Upper lobe of left lung (tissue), 6 donors: Measurements from ENCODE around the gene TNFRSF12A. TPM values are rescaled to one million over a fixed set of nuclear protein-coding genes. Genes with fewer than 3 reads are reported as not detected.
A peak's percentile ranks its signal among the peaks of the same experiment; 100 is the strongest.
"Not testable (repeated sequence)": the region's sequence is repeated elsewhere in the genome, so short reads cannot be mapped to it uniquely, and the experiment has no call there.

Source experiments
- ATAC-seq, 2 donors: fragments of 200-7000 bp; cut with Tn5 transposase; one replicate each; pipeline ENCODE4 v1.9.1; 2022; ENCODE audit warnings: mild to moderate bottlenecking in 2 of 2, moderate library complexity in 2 of 2; ENCODE audit not compliant: low FRiP score in 2 of 2
- DNase-seq, 2 donors: peaks; one replicate each; pipeline ENCODE4 v3.0.0-alpha.2; 2019 to 2020
- H3K27ac ChIP-seq, 4 donors: fragments of 200-600 bp; sonication (generic); one replicate each; pipeline ENCODE4 v1.5.1; 2016 to 2019
- H3K27me3 ChIP-seq, 4 donors: fragments of 200-600 bp; sonication (generic); one replicate each; pipeline ENCODE4 v1.5.1; 2017 to 2019
- H3K36me3 ChIP-seq, 4 donors: fragments of 200-600 bp; sonication (generic); one replicate each; pipeline ENCODE4 v1.5.1; 2016 to 2019
- H3K4me1 ChIP-seq, 4 donors: fragments of 200-600 bp; sonication (generic); one replicate each; pipeline ENCODE4 v1.5.1; 2018 to 2019
- H3K4me3 ChIP-seq, 4 donors: fragments of 200-600 bp; sonication (generic); one replicate each; pipeline ENCODE4 v1.5.1; 2017 to 2019; ENCODE audit warnings: mild to moderate bottlenecking in 2 of 4, moderate library complexity in 1 of 4
- H3K9me3 ChIP-seq, 4 donors: fragments of 200-600 bp; sonication (generic); one replicate each; pipeline ENCODE4 v1.5.1; 2018 to 2019
- EP300 ChIP-seq, 4 donors: sonication (generic); formaldehyde crosslinking; IDR thresholded peaks; one replicate each; pipeline ENCODE4 v1.5.1; 2017; ENCODE audit warnings: antibody characterized with exemption in 4 of 4, control low read depth in 2 of 4
- POLR2A ChIP-seq, 4 donors: fragments of 450-650 bp; IDR thresholded peaks; one replicate each; pipeline ENCODE4 v1.5.1; 2016 to 2017; ENCODE audit warnings: antibody characterized with exemption in 4 of 4, mild to moderate bottlenecking in 2 of 4
- POLR2AphosphoS5 ChIP-seq, 2 donors: sonication (generic); formaldehyde crosslinking; IDR thresholded peaks; one replicate each; pipeline ENCODE4 v1.5.1; 2017; ENCODE audit warnings: antibody characterized with exemption in 2 of 2
- WGBS, 2 donors: methylation state at CpG; one replicate each; pipeline ENCODE4 v1.1.5; 2017 to 2018; 5-methylcytosine and 5-hydroxymethylcytosine counted together
- total RNA-seq, 6 donors: library from RNA; depleted of rRNA in 4 of 6; stranded (reverse); fragments of >200 nt in 4 of 6; gene quantifications; one replicate each; pipeline versions ENCODE4 v1.1.0 to v1.2.1, GENCODE V29; 2016 to 2021
- TF ChIP-seq, protein P1 (sequence below), 6 experiments: fragments of 450-650 bp in 4 of 6; fragments of 200-600 bp in 2 of 6; sonication (generic) in 2 of 6; IDR thresholded peaks; one replicate each; pipeline ENCODE4 v1.5.1; 2016 to 2019; ENCODE audit warnings: antibody characterized with exemption in 6 of 6
- donor health status: DM: no; HTN: no; CAD: no; lungs with moderate emphysema.
- donor health status: DM: no; HTN: yes; CAD: no; lungs with severe emphysema.

TNFRSF12A gene
- total RNA-seq, 6 donors from 2014 or later: 37.7 to 431 (median 76.5) TPM

DNA sequence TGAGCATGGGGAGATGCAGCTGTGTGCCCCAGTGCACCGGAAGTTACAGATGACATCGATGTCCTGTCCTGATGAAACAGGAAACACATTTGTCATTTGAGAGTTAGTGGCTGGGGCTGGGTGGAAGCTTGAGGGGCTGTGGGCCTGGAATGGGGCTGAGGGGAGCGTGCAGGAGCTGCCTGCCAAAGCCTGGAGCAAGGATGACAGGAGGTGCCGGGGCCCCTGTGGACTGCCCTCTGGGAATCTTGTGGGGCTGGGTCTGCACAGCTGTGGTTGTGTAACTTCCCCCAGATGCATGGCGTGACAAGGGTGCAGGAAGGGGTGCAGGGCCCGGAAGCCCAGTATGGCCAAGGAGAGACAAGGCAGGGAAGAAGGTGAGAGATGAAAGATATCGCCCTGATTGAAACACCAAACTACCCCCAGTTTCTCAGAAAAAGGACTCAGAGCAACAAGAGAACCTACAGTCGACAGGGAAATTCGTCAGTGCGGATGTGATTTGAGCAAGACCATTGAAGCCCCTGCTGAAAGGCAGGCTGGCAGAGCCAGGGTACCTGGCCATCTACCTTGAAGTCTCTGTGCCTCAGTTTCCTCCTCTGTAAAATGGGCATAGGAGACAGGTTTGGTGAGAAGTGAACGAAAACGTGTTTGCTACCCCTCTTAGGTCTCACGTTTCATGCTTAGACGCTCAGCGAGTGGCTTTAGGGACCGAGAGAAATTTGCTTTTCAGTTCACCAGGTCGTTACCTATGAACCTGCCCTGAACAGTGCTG lies 35.0 kb downstream of the TNFRSF12A start:
- H3K27me3 ChIP-seq: no peaks in the 10 kb centered on the region
- no peaks in the 10 kb centered on the region for H3K36me3 ChIP-seq
- 63 to 72% methylated on average over 16 to 17 of the region's 17 CpGs for WGBS, 2 donors
- H3K9me3 ChIP-seq: no peaks in the 10 kb centered on the region
- peak overlapping the region in 3 of 4 donors; percentile 10 to 67 (median 61) for H3K27ac ChIP-seq
- ATAC-seq (no peak), DNase-seq (peak in 1 of 2 donors; percentile 45)
- TF ChIP-seq, protein P1, sequence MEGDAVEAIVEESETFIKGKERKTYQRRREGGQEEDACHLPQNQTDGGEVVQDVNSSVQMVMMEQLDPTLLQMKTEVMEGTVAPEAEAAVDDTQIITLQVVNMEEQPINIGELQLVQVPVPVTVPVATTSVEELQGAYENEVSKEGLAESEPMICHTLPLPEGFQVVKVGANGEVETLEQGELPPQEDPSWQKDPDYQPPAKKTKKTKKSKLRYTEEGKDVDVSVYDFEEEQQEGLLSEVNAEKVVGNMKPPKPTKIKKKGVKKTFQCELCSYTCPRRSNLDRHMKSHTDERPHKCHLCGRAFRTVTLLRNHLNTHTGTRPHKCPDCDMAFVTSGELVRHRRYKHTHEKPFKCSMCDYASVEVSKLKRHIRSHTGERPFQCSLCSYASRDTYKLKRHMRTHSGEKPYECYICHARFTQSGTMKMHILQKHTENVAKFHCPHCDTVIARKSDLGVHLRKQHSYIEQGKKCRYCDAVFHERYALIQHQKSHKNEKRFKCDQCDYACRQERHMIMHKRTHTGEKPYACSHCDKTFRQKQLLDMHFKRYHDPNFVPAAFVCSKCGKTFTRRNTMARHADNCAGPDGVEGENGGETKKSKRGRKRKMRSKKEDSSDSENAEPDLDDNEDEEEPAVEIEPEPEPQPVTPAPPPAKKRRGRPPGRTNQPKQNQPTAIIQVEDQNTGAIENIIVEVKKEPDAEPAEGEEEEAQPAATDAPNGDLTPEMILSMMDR (IDR thresholded peaks at IDR 0.05): no peak
- TF ChIP-seq POLR2AphosphoS5 (IDR thresholded peaks at IDR 0.05) (no peak), POLR2A (IDR thresholded peaks at IDR 0.05) (no peak), EP300 (IDR thresholded peaks at IDR 0.05) (no peak)
- peaks cover 15 to 40% (median 24%) of the 10 kb centered on the region in 4 donors for H3K4me1 ChIP-seq
- H3K4me3 ChIP-seq: no peak overlapping the region

GRCh38 chr16:3055734-3056115 lies 35.6 kb downstream of the TNFRSF12A start:
- not testable (repeated sequence) for H3K4me3 ChIP-seq, ATAC-seq, H3K9me3 ChIP-seq, H3K36me3 ChIP-seq, DNase-seq, H3K27me3 ChIP-seq
- WGBS, 2 donors: 78 to 79% methylated on average over 8 to 9 of the region's 9 CpGs
- Histone ChIP-seq H3K4me1 (peaks cover 20 to 40% (median 27%) of the 10 kb centered on the region in 4 donors), H3K27ac (peak overlapping the region in 3 of 4 donors; percentile 10 to 67 (median 61))

- H3K4me1 ChIP-seq: peaks cover 20 to 40% (median 27%) of the 10 kb centered on the region in 4 donors
- no peak for TF ChIP-seq EP300 (IDR thresholded peaks at IDR 0.05)
- TF ChIP-seq POLR2A (IDR thresholded peaks at IDR 0.05): no peak
- no peak for TF ChIP-seq POLR2AphosphoS5 (IDR thresholded peaks at IDR 0.05)
- TF ChIP-seq, protein P1 (IDR thresholded peaks at IDR 0.05): no peak
- no peaks in the 10 kb centered on the region for H3K27me3 ChIP-seq
- no peak overlapping the region for H3K4me3 ChIP-seq
- H3K27ac ChIP-seq: peak overlapping the region in 1 of 4 donors; percentile 67
- no peak for DNase-seq
- H3K9me3 ChIP-seq: no peaks in the 10 kb centered on the region
- no peak for ATAC-seq
- H3K36me3 ChIP-seq: no peaks in the 10 kb centered on the region
- WGBS, 2 donors: 84 to 88% methylated on average over 18 to 19 of the region's 19 CpGs
Measured at GRCh38 chr16:3056336-3057180, 36.4 kb downstream of the TNFRSF12A start.

DNA sequence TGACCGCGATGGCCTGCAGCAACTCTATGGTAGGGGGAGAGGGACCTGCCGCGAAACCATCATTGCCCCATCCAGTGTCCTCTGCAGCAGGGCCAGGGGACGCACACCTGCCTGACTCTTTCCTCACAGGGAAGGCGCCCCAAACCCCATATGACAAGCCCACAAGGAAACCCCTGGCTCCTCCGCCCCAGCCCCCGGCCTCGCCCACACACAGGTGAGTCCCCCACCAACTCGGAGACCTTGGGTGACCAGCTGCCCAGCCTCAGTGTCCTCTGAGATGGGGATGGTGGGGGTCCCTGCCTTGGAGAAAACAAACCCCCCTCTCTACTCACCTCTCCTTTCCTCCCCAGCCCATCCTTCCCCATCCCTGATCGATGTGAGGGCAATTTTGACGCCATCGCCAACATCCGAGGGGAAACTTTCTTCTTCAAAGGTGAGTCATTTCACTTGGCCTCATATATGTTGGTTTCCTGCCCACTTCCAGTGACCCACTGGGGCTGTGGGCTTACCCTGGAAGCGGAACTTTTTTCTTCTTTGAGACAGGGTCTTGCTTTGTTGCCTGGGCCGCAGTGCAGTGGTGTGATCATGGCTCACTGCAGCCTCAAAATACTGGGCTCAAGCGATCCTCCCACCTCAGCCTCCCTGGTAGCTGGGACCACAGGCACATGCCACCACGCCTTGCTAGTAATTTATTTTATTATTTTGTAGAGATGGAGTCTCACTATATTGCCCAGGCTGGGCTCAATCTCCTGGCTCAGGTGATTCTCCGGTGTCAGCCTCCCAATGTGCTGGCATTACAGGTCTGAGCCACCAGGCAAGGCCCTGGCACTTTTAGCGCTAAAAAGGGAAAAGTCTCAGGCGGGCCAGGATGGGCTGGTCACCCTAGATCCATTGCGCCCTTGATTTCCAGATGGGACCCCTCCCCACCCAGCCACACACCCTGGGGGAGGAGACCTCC lies 37.3 kb downstream of the TNFRSF12A start:
- DNase-seq (peak in 1 of 2 donors; percentile 75), ATAC-seq (no peak)
- Histone ChIP-seq H3K4me3 (peak overlapping the region in 3 of 4 donors; percentile 71 to 95 (median 72)), H3K4me1 (peaks cover 20 to 40% (median 27%) of the 10 kb centered on the region in 4 donors), H3K36me3 (no peaks in the 10 kb centered on the region), H3K9me3 (no peaks in the 10 kb centered on the region), H3K27me3 (no peaks in the 10 kb centered on the region), H3K27ac (peak overlapping the region in 3 of 4 donors; percentile 88 to 98 (median 91))
- TF ChIP-seq POLR2AphosphoS5 (IDR thresholded peaks at IDR 0.05) (no peak), EP300 (IDR thresholded peaks at IDR 0.05) (no peak), POLR2A (IDR thresholded peaks at IDR 0.05) (no peak)
- TF ChIP-seq, protein P1 (IDR thresholded peaks at IDR 0.05): no peak
- WGBS, 2 donors: 89 to 92% methylated on average over 20 of the region's 22 CpGs
